Stimulated activated naive CD8-positive, alpha-beta T cell treated with anti-CD3 and anti-CD28 coated beads, Interleukin-15, Interleukin-2, amounts not matched to agents 100 U/mL and 50 U/mL, for 24 hours (primary cell): ENCODE measurements around the gene TMEM72.

Source experiments
- ATAC-seq: fragments of 150-1000 bp; cut with Tn5 transposase; one replicate; pipeline ENCODE4 v1.10.0; 2021
- DNase-seq: peaks from one replicate; pipeline ENCODE4 v3.0.0; 2021

Gene TMEM72

DNA sequence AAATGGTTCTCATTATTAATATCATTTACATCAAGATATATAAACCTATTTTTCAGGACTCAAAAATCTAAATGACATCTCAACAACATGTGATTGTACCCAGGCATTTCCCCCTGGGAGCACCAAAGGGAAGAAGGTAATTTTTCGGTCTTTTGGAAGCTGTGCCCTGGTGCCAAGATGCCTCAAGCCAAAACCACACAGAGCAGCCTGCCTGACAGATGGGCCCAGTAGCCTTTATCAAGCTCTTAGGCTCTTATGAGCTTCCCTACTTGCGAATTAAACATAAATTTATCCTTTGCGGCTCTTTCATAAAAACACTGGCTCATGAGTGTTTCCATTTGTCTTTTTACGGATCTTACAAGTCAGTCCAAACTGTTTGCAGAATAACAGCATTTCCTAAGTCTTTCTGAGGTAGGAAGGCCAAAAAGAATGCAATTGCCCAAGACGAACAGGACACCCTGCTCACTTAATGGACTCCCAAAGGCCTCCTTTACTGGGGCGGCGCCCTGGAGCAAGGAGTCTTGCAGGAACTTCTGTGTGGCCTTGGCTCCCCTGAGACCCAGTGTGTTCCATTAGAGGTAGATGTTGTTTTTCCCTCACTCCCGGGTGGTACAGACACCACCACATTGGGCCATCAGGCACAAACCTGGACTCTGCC, 44.4 kb downstream of the TMEM72 start:
- DNase-seq, result no peak
- no peak for ATAC-seq

DNA sequence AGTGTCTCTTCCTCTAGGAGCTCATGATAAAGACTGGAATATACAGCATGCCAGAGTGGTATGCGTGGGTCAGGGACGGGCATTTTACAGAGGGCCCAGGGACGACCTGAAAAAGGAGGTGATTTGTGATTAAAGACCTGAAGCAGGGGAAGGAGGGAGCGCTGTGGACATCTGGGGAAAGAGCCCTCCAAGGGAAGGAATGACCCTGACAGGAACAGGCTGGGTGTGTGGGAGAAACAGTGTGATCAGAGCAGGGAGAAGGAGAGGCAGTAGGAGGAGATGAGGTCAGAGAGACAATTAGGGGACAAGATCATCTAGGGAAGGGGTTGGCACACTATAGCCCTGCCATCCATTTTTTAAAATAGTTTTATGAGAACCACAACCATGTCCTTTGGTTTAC, 45.1 kb downstream of the TMEM72 start:
- no peak for ATAC-seq

DNA sequence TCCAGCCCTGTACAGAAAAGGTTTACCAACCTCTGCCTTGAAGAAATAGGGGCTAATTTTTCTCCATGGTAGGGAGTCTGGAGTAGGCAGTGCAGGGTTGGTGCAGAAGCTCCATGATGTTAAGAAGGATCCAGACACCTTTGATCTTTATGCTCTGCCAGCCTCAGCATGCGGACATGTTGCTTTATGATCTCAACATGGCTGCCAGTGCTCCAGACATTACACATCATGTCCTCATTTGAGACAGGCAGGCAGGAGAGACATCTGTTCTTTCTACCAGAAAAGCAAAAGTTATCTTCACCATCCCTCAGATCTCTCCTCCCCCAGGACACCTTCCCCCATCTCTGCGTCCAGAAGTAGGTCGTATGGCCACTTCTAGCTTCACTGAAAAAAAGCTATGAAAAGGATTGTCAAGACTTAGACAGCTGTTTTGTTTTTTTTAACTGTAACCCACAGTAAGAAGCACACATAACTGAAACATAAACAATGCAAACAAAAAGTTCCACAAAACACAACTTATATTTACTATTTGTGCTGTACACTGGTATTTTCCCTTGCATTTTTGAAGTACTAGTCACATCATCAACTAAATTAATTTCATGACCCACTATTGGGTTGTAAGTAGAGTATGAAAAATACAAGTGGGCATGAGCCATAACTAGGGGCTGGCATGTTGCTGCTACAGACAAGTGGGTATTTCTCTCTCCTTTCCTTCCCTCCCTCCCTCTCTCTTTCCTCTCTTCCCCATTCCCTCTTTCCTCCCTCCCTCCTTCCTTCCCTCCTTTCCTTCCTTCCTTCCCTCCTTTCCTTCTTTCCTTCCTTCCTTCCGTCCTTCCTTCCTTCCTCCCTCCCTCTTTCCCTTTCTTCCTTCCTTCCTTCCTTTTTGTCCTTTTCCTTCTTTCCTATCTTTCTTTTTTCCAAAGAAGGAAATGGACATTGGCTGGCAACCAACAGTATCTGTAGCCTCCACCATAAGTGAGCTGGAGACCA, 45.9 kb downstream of the TMEM72 start:
- DNase-seq, result no peak
- no peak for ATAC-seq

More for the DNA sequence above, 45.1 kb downstream of the TMEM72 start:
- no peak for DNase-seq

DNA sequence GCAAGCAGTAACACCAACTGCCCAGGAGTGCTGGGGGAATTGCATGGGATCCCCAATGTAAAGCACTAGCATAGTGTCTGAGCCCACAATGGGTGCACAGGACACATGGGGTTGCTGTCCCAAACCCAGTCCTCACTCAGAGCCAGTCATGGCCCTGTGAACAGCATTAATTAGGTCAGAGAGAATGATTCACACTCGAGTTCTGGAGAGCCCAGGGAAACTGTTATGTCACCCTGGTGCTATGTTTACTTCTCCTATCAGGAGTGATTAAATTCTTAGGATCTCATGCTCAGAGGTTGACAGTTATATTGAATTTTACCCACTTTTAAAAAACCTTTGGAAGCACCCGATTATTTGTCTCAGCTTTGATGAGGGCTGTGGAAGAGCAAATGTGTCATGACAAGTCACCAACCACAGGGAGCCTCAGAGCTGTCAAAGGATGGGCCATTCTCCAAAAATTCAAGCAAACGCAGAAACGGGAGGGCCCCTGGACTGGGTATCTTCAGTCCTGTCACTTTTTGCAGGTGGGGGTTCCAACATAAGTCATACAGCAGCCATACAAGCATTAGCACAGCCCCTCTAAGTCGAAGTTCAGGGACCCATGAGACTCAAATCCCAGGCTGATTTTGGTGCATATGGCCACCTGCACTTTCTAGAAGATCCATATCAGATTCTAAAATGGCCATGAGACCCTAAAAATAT, 47.2 kb downstream of the TMEM72 start:
- ATAC-seq (no peak), DNase-seq (no peak)

DNA sequence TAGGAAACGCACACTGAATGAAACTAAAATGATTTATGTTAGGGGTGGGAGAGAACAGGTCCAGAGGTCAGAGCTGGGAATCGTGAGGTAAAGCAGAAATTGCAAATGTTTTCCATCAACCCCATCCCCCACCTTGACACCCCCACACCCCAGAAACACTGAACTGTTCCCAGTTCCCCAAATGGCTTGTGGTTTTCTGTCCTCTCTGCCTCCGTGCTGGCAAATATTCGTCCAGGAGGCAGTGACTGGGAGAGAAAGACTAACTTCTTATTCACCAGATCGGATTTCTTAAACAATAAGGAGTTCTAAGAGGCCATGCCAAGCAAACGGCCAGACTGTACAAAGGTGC, 47.7 kb downstream of the TMEM72 start:
- no peak for DNase-seq
- no peak for ATAC-seq

DNA sequence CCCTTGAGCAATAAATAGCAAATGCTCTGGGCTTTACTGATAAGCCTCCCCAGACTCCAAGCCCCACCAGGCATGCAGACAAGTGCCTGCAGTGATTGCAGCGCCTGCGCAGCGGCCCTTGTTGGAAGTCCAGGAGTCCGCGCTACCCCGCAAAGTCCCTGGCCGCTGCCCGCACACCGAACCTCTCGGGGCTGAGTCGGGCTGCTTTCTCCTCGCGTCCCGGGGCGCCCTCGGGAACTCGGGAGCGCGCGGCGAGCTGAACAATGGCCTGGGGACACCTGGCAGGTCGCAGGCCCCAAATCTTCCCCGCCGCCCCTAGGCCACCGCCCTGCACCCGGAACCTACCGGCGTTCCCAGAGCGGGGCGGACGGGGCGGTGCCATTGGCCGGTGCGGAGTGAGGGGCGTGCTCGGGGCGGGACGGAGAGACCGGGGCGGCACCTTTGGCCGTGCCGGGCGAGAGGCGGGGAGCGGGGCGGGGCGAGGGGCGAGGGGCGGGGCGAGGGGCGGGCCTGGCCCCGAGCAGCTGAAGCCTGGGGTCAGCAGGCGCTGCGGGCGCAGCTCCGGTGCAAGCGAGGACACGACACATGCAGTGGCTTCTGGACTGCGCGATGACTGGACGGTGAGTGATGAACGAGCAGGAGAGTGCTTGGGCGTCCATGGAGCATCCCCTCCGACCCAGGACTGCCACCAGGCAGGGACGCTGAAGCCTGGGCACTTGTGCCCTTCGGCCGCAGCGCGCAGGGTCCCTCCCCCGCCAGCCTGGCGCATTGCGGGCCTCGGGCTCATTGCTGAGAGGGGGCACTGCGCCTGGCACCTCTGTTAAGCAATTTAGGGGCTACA, 48.3 kb downstream of the TMEM72 start, which contains the start of gene RASSF4:
Gene RASSF4, plus strand, starts transcription at position 556 of the 841 bp plus-strand sequence. CDS start 10,401 bp downstream, outside the sequence.
- DNase-seq, result peak; percentile 95
- peak; percentile 100 for ATAC-seq

DNA sequence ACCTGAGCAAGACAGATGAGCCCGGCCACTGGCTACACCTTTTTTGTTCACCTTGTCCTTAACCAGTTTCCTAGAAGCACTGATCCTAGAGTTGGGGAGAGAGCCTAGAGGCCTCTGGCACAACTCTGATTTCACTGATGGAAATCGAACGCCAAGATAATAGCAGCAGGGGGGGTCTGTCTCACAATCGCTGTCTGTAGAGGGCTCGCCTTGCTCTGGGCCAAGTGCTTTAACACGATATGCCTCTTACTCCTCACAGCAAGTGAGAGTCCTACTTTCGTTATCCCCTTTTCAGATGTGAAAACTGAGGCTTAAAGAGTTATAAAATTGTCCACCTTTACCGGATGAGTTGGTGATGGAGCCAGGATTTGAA, 48.9 kb downstream of the TMEM72 start:
- DNase-seq (no peak), ATAC-seq (no peak)

DNA sequence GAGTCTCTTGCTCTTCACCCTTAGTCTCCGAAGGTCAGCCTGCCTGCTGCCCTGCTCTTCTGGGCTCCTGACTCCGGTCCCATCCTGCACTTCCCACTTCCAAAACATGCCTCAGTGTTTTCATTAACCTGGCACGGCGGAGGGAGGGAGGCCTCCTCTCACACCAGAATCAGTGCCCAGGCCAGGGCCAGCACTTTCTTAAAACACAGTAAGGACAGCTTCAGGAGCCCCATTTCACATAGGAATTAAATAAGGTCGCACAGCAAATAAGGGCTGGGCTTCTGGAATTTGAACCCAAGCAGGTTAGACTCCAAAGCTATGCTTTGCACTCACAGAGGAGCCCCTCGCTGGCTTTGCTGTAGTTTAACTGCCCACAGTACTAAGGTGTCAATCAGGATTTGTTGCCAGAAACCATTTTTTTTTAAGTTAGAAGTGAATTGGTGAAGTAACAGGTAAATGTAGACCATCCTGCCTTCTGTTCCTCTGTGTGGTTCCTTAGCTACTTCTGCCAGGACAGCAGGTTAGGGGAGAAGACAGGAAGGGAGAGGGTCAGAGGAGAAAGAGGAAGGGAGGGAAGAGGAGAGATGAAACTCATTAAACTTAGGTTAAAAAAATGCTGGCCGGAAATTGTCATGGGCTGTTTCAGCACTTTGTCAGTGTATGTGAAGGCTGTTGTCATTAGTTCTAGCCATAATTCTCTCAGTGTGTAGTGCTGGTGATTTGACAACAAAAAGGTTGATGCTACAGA, 49.5 kb downstream of the TMEM72 start:
- DNase-seq (no peak), ATAC-seq (no peak)

DNA sequence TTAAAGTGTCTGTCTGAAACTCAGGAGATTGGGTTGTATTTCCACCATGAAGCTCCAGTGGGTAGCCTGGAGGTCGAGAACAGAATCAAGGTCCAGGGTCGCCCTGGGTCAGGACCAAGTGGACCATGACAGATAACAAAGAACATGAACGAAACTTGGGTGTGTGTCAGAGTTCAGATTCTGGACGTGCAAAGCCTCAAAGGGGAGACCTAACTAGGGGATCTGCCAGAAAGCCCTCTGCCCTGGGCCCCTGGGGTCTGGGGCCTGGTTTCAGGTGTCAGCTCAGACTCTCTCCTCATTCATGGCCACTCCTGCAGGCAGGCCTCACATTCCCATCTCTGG, 50.1 kb downstream of the TMEM72 start:
- DNase-seq (no peak), ATAC-seq (no peak)

DNA sequence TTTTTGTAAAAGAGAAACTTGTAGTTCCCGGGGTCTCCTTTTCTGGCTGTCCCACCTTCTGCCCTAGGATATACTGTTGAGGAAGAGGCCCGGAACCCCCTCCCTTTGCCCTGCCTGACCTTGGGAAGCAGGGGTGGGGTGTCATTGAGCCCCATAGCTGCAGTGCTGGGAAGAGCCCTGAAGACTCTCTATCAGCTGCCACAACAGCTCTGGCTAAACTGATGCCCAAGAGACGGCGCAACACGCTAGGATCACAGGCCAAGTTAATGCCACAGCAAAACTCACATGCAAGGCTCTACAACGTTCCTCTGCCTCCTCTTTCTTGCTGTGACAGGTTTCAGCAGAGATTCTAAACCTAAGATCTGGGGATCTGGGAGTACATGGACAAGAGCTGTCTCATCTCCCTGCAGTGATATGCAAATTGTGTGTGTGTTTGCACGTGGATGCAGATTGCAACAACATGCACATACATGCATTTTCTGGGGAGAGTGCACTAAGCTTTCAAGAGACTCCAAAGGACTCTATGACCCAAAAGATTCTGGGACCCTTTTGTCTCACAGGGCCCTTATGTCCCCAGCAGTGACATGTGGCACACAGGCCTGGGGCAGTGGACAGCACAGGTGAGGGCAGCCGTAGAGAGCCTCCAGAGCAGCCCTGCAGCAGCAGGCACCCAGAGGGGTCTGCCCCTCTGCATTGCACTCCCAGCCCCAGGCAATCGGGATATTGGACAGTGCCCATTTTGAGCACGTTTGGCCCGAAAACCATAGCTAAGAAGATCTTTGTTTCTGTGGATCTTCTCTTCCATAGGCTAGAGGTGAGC, 51.0 kb downstream of the TMEM72 start:
- no peak for ATAC-seq
- no peak for DNase-seq

DNA sequence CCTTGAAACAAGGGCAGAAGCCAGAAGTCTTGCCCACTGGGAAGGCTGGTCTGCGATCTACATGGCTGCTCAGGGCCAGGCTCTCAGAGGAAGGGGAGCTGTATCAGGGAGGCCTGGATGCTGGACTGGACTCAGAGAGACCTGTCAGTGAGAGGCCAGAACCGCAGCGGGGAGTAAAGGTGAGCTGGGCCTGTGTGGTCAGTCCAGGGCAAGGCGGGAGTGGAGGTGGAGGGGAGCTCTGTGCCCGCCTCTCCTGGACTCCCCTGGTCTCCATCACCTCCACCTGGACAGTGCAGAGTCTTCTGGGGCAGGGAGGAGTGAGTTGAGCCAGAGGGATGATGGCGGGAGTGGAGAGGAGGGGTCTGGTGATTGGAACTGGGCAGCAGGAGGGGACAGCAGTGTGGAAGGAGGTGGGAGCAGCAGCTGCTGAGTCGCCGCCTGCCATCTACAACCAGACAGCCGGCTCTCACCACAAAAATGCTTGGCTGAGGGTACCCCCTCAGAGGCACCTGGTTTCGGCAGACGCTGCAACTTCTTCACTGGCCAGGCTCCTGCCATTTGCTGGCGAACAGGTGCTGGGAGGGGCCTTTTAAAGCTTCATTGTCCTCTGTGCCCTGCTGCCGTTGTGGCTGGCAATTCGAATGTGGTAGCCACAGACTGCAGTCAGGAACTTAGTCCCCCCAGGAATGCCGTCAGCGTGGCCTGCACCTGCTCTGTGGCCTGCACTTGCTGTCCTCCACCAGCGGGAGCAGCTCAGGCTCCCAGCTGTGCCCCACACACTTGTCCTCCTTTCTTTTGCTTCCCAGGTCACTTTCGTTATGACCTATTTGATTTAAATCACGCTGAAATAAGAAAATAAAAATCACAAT, 52.0 kb downstream of the TMEM72 start:
- no peak for DNase-seq
- ATAC-seq, result no peak

DNA sequence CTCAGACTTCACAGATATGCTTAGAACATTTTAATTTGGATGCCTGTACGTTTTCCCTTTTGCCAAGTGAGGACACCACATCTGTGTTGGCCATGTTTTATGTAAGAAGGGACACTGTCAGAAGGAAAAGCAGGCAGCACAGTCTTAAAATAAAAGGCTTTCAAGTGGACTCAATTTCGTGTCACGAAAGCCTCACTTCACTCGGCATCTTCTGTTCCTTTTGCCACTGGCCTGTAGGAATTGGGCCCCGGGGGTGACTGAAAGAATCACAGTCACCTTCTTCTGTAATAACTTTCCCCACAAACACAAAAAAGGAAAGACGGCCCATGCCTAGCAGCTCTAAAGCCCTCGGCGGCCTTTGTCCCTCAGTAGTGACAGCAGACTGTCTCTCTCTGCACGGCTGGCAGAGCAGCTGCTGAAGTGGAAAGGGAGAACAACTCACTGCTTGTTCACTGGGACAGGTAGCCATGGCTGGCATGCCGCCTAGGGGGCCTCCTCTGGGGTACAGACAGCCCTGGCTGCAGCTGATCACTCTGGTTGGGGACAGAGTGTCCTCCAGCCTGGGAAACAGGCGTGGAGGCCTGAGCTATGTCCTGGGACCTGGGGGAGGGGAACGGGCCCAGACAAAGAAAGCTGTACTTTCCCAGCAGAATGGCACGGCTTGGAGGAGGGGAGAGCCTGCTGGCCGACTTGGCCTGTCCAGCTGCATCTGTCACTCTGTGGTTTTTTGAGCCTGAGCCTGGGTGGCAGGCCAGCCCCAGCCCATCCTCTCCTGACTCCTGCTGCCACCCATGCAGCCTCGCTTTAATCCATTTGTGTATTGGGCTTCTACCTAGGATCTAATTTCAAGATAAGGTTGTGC, 52.9 kb downstream of the TMEM72 start:
- ATAC-seq (no peak), DNase-seq (no peak)

DNA sequence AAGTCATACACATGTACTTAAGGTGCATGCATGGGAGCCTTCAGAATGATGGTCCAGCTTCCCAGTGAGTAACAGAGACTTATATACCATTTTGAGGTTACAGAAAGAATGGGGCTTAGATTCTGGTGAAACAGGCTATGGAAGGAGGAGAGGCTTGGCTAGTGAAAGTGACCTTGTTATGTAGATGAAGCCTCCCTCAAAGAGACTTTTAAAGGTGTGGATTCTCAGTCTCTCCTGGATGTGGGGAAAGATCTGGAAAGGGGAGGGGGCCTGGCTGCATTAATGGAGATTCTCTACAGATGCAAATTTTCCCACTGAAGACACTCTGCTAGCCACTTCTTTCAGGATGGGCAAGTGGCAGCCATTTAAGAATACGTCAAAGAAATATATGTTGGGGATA, 54.0 kb downstream of the TMEM72 start:
- DNase-seq (no peak), ATAC-seq (no peak)

DNA sequence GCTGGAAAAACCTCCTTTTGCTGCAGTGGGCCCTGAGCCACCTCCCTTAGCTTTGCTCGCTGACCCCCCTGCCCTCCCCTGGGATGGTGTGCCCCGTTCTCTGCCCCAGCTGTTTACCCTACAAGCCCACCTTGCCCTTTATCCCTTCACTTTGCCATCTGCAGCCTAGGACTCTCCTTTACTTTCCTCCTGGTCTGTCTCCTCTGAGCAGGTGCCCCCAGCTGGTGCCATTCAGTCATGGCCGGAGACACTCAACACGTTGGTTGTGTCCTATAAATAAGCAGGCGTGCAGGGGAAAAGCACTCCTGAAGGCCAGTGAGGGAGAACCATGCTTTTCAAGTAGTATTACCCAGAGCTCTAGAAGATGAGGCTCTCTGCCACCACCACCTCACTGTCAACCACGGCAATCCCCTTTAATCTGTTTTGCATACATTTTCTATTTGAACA, 54.5 kb downstream of the TMEM72 start:
- ATAC-seq, result peak; percentile 33

DNA sequence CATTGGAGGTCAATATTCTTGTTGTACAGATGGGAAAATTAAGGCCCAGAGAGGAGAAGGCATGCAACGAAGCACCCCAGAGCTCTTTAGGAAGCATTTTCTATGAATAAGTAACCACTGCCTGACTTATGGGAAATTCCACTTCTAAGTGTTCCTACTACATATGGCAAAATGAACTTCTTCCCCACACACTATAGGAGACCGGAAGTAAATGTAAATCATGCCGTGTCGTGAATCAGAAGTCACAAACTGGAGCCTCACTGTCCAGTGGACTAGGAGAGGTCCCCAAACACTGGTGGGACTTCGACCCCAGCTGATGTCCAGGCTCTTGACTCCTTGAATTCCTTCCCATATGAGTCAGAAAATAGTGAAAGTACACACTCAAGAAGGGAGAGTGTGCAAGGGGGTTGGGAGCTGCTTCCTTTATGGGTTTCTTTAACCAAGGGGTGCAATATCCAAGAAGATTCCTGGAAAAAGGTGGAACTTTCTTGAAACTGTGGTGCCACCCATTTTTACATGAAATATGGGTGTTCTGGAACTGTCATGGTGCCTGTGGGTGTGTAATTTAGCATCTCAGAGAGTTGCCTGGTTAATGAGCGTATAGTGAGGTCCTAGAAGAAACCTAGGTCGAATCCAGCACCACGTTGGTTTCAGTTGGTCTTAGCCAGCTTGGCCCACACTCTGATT, 55.1 kb downstream of the TMEM72 start:
- DNase-seq (no peak), ATAC-seq (peak; percentile 30)

More for the DNA sequence above, 54.5 kb downstream of the TMEM72 start:
- no peak for DNase-seq

DNA sequence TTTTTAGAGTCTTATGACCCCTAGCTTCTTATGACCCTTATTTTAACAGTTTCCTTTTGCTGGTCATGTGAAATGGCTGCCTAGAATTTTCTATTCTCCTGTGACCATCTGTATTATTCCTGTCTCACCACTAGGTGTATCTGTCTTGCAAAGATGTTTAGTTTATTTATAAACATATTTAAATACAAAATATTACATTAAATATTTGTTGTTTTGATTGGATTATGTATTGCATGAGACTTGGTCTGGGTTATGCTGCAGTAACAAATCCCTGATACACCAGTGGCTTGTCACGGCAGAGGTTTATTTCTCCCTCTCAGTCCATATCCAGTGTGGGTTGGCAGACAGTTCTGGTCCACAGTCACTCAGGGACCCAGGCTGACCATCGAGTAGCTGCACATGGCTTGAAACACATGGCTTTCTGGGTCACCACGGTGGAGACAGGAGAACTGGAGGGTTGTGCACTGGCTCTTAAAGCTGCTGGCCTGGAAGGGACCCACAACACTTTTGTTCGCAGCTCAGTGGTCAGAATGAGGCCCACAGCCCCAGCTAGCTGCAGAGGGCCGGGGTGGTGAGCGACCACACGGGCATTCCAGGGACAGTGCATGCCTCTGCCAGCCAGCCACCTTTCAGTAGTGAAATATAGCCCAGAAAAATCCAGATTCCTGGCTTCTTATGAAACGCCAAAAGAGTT, 55.8 kb downstream of the TMEM72 start:
- DNase-seq, result no peak
- ATAC-seq, result no peak

DNA sequence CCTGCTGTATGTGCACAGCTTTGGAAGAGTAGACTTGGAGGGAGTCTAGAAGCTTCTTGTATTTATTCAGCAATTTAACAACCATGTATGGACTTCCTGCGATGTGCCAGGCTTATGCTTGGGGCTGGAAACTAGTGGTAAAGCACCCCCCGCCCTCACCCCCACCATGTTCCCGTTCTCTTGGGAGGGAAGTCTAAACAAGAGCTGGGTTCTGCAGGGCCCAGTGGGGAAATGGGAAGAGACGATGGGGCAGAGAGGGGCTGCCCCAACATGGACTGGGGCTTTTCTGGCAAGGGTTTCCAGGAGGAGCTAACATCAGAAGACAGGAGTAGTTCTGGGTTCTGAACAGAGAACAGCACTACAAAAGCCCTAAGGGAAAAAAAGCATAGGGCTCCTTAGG, 56.5 kb downstream of the TMEM72 start:
- DNase-seq, result no peak
- ATAC-seq, result peak; percentile 13
